CD4-positive, CD25-positive, alpha-beta regulatory T cell (primary cell): ENCODE data around the gene ADAM33. TPM values are rescaled to one million over a fixed set of nuclear protein-coding genes. Genes with fewer than 3 reads are reported as not detected.
A peak's percentile ranks its signal among the peaks of the same experiment; 100 is the strongest.

Experiments used
- ATAC-seq, 2 donors: fragments of 150-1000 bp; cut with Tn5 transposase; one replicate each; pipeline ENCODE4 v1.10.0; 2021; ENCODE audit warnings: low read depth in 2 of 2, moderate number of reproducible peaks in 2 of 2, moderate library complexity in 1 of 2
- DNase-seq, 3 donors: peaks; one replicate each; pipeline versions ENCODE4 v3.0.0 to v3.0.0-alpha.2; 2012 to 2022; ENCODE audit warnings: mixed read lengths in 1 of 3
- H3K27ac ChIP-seq: one replicate; pipeline ENCODE4 v1.7.0; 2013; ENCODE audit warnings: mild to moderate bottlenecking, low read length; ENCODE audit not compliant: insufficient read depth, poor library complexity, severe bottlenecking
- H3K27me3 ChIP-seq: one replicate; pipeline ENCODE4 v1.7.0; 2013; ENCODE audit warnings: low read length; ENCODE audit not compliant: control insufficient read depth, insufficient read depth
- H3K36me3 ChIP-seq: one replicate; pipeline ENCODE4 v1.7.0; 2013; ENCODE audit warnings: mild to moderate bottlenecking, low read length, moderate library complexity; ENCODE audit not compliant: control insufficient read depth, insufficient read depth
- H3K4me1 ChIP-seq: 2 replicates; pipeline ENCODE4 v1.7.0; 2013; ENCODE audit warnings: mild to moderate bottlenecking, low read length; ENCODE audit not compliant: insufficient read depth, control insufficient read depth, poor library complexity, severe bottlenecking
- H3K4me3 ChIP-seq: one replicate; pipeline ENCODE4 v1.7.0; 2013; ENCODE audit warnings: low read depth, mild to moderate bottlenecking, low read length, moderate library complexity
- H3K9me3 ChIP-seq, 2 experiments: 1 replicate in 1 of 2; 2 replicates in 1 of 2; pipeline ENCODE4 v1.7.0; 2013; ENCODE audit warnings: low read length in 2 of 2, mild to moderate bottlenecking in 1 of 2, moderate library complexity in 1 of 2; ENCODE audit not compliant: control insufficient read depth in 2 of 2
- H3K27ac Mint-ChIP-seq, 3 donors: one replicate each; pipeline ENCODE4 v1.8.0; 2020 to 2022; ENCODE audit warnings: mild to moderate bottlenecking in 3 of 3, mixed read lengths in 3 of 3, moderate library complexity in 2 of 3
- H3K27me3 Mint-ChIP-seq: one replicate; pipeline ENCODE4 v1.8.0; 2022; ENCODE audit warnings: mild to moderate bottlenecking, mixed read lengths
- H3K36me3 Mint-ChIP-seq: one replicate; pipeline ENCODE4 v1.8.0; 2020; ENCODE audit warnings: mixed read lengths
- H3K4me1 Mint-ChIP-seq, 4 donors: one replicate each; pipeline ENCODE4 v1.8.0; 2020 to 2022; ENCODE audit warnings: mixed read lengths in 4 of 4, mild to moderate bottlenecking in 1 of 4
- H3K4me3 Mint-ChIP-seq, 4 donors: one replicate each; pipeline ENCODE4 v1.8.0; 2020 to 2022; ENCODE audit warnings: mild to moderate bottlenecking in 4 of 4, mixed read lengths in 4 of 4, moderate library complexity in 3 of 4
- H3K9me3 Mint-ChIP-seq, 7 donors: one replicate each; pipeline ENCODE4 v1.8.0; 2020 to 2022; ENCODE audit warnings: mixed read lengths in 7 of 7, mild to moderate bottlenecking in 3 of 7, moderate library complexity in 2 of 7
- polyA plus RNA-seq, 4 donors: library from polyadenylated mRNA; unstranded; fragments of 300-500 nt; fragmentation: Illumina TruSeq; gene quantifications; one replicate each; pipeline ENCODE4 v1.2.3, GENCODE V29; 2021
- total RNA-seq: library from RNA; stranded (reverse); gene quantifications from one replicate; pipeline ENCODE4 v1.2.3, GENCODE V29; 2022

ADAM33 gene
- total and polyA plus RNA-seq, 5 donors from 2014 or later: not detected

GRCh38 chr20:3658716-3659491 lies 22.9 kb downstream of the ADAM33 start:
- DNase-seq (peak in 1 of 3 donors; percentile 53), ATAC-seq (no peak)
- Histone ChIP-seq H3K9me3 (no peaks in the 10 kb centered on the region), H3K27me3 (peaks cover 3% of the 10 kb centered on the region), H3K4me3 (no peak overlapping the region), H3K4me1 (peaks cover 3% of the 10 kb centered on the region), H3K36me3 (no peaks in the 10 kb centered on the region), H3K27ac (no peak overlapping the region)
- Mint-ChIP-seq H3K36me3 (no peaks in the 10 kb centered on the region), H3K9me3 (peaks cover 0 to 1% (median 0%) of the 10 kb centered on the region in 7 donors), H3K4me1 (peaks cover 0 to 24% (median 6%) of the 10 kb centered on the region in 4 donors), H3K27me3 (peaks cover 20% of the 10 kb centered on the region), H3K4me3 (no peak overlapping the region), H3K27ac (no peak overlapping the region)

GRCh38 chr20:3658019-3658715 lies 23.6 kb downstream of the ADAM33 start:
- Mint-ChIP-seq H3K4me3 (no peak overlapping the region), H3K27me3 (peaks cover 20% of the 10 kb centered on the region), H3K36me3 (no peaks in the 10 kb centered on the region), H3K27ac (no peak overlapping the region), H3K9me3 (peaks cover 0 to 6% (median 2%) of the 10 kb centered on the region in 7 donors), H3K4me1 (peaks cover 0 to 30% (median 8%) of the 10 kb centered on the region in 4 donors)
- no peaks in the 10 kb centered on the region for H3K9me3 ChIP-seq
- no peak for DNase-seq
- no peak for ATAC-seq
- H3K36me3 ChIP-seq: no peaks in the 10 kb centered on the region
- H3K27ac ChIP-seq: no peak overlapping the region
- no peak overlapping the region for H3K4me3 ChIP-seq
- H3K4me1 ChIP-seq: peaks cover 3% of the 10 kb centered on the region
- H3K27me3 ChIP-seq: peaks cover 3% of the 10 kb centered on the region

- Histone ChIP-seq H3K27me3 (no peaks in the 10 kb centered on the region), H3K4me3 (no peak overlapping the region), H3K9me3 (no peaks in the 10 kb centered on the region), H3K36me3 (no peaks in the 10 kb centered on the region), H3K4me1 (no peaks in the 10 kb centered on the region), H3K27ac (no peak overlapping the region)
- DNase-seq: no peak
- H3K27ac Mint-ChIP-seq: no peak overlapping the region
- H3K4me1 Mint-ChIP-seq: peaks cover 0 to 29% (median 5%) of the 10 kb centered on the region in 4 donors
- no peak overlapping the region for H3K4me3 Mint-ChIP-seq
- ATAC-seq: no peak
- H3K9me3 Mint-ChIP-seq: peaks cover 0 to 6% (median 3%) of the 10 kb centered on the region in 7 donors
- no peaks in the 10 kb centered on the region for H3K36me3 Mint-ChIP-seq
- H3K27me3 Mint-ChIP-seq: peaks cover 7% of the 10 kb centered on the region
These were observed 26.7 kb downstream of the ADAM33 start for GRCh38 chr20:3655131-3655405.

GRCh38 chr20:3654326-3655130 lies 27.3 kb downstream of the ADAM33 start:
- Mint-ChIP-seq H3K4me3 (no peak overlapping the region), H3K27ac (no peak overlapping the region), H3K9me3 (peaks cover 0 to 6% (median 3%) of the 10 kb centered on the region in 7 donors), H3K4me1 (peaks cover 0 to 27% (median 5%) of the 10 kb centered on the region in 4 donors), H3K36me3 (no peaks in the 10 kb centered on the region), H3K27me3 (peaks cover 3% of the 10 kb centered on the region)
- Histone ChIP-seq H3K27me3 (no peaks in the 10 kb centered on the region), H3K4me3 (no peak overlapping the region), H3K4me1 (no peaks in the 10 kb centered on the region), H3K36me3 (no peaks in the 10 kb centered on the region), H3K9me3 (no peaks in the 10 kb centered on the region), H3K27ac (no peak overlapping the region)
- no peak for ATAC-seq
- no peak for DNase-seq

- peaks cover 4% of the 10 kb centered on the region for H3K36me3 Mint-ChIP-seq
- H3K36me3 ChIP-seq: peaks cover 2% of the 10 kb centered on the region
These were observed 27.9 kb downstream of the ADAM33 start for GRCh38 chr20:3653921-3654320.

GRCh38 chr20:3652676-3653596 lies 28.9 kb downstream of the ADAM33 start:
- H3K36me3 Mint-ChIP-seq: peaks cover 12% of the 10 kb centered on the region
- H3K4me3 Mint-ChIP-seq: no peak overlapping the region
- Histone ChIP-seq H3K36me3 (peaks cover 2% of the 10 kb centered on the region), H3K4me3 (no peak overlapping the region), H3K27me3 (no peaks in the 10 kb centered on the region), H3K9me3 (no peaks in the 10 kb centered on the region), H3K4me1 (no peaks in the 10 kb centered on the region), H3K27ac (no peak overlapping the region)
- ATAC-seq: no peak
- no peak for DNase-seq
- no peaks in the 10 kb centered on the region for H3K27me3 Mint-ChIP-seq
- H3K27ac Mint-ChIP-seq: no peak overlapping the region
- H3K4me1 Mint-ChIP-seq: peaks cover 0 to 18% (median 2%) of the 10 kb centered on the region in 4 donors
- H3K9me3 Mint-ChIP-seq: peaks cover 0 to 6% (median 3%) of the 10 kb centered on the region in 7 donors

More at GRCh38 chr20:3653921-3654320, 27.9 kb downstream of the ADAM33 start:
- Histone ChIP-seq H3K4me1 (no peaks in the 10 kb centered on the region), H3K4me3 (no peak overlapping the region), H3K9me3 (no peaks in the 10 kb centered on the region), H3K27me3 (no peaks in the 10 kb centered on the region), H3K27ac (no peak overlapping the region)
- ATAC-seq: no peak
- H3K27ac Mint-ChIP-seq: no peak overlapping the region
- peaks cover 0 to 6% (median 3%) of the 10 kb centered on the region in 7 donors for H3K9me3 Mint-ChIP-seq
- H3K4me1 Mint-ChIP-seq: peaks cover 0 to 23% (median 3%) of the 10 kb centered on the region in 4 donors
- H3K27me3 Mint-ChIP-seq: no peaks in the 10 kb centered on the region
- peak overlapping the region in 1 of 4 donors; percentile 76 for H3K4me3 Mint-ChIP-seq
- DNase-seq: no peak

- Histone ChIP-seq H3K4me1 (no peaks in the 10 kb centered on the region), H3K36me3 (peaks cover 2% of the 10 kb centered on the region), H3K4me3 (no peak overlapping the region), H3K27ac (no peak overlapping the region), H3K27me3 (no peaks in the 10 kb centered on the region), H3K9me3 (no peaks in the 10 kb centered on the region)
- no peak for DNase-seq
- H3K4me3 Mint-ChIP-seq: no peak overlapping the region
- no peak for ATAC-seq
- H3K27me3 Mint-ChIP-seq: no peaks in the 10 kb centered on the region
- H3K27ac Mint-ChIP-seq: no peak overlapping the region
- H3K36me3 Mint-ChIP-seq: peaks cover 17% of the 10 kb centered on the region
- H3K9me3 Mint-ChIP-seq: peaks cover 0 to 6% (median 3%) of the 10 kb centered on the region in 7 donors
- H3K4me1 Mint-ChIP-seq: peaks cover 0 to 11% (median 2%) of the 10 kb centered on the region in 4 donors
These were observed 29.6 kb downstream of the ADAM33 start for GRCh38 chr20:3652221-3652620.
